Upper lobe of left lung (tissue), 6 donors: ENCODE measurements around the gene CYP4F3. TPM values are rescaled to one million over a fixed set of nuclear protein-coding genes. Genes with fewer than 3 reads are reported as not detected.

Experiments used
- ATAC-seq, 2 donors: fragments of 200-7000 bp; cut with Tn5 transposase; one replicate each; pipeline ENCODE4 v1.9.1; 2022; ENCODE audit warnings: mild to moderate bottlenecking in 2 of 2, moderate library complexity in 2 of 2; ENCODE audit not compliant: low FRiP score in 2 of 2
- DNase-seq, 2 donors: peaks; one replicate each; pipeline ENCODE4 v3.0.0-alpha.2; 2019 to 2020
- H3K27ac ChIP-seq, 4 donors: fragments of 200-600 bp; sonication (generic); one replicate each; pipeline ENCODE4 v1.5.1; 2016 to 2019
- H3K27me3 ChIP-seq, 4 donors: fragments of 200-600 bp; sonication (generic); one replicate each; pipeline ENCODE4 v1.5.1; 2017 to 2019
- H3K36me3 ChIP-seq, 4 donors: fragments of 200-600 bp; sonication (generic); one replicate each; pipeline ENCODE4 v1.5.1; 2016 to 2019
- H3K4me1 ChIP-seq, 4 donors: fragments of 200-600 bp; sonication (generic); one replicate each; pipeline ENCODE4 v1.5.1; 2018 to 2019
- H3K4me3 ChIP-seq, 4 donors: fragments of 200-600 bp; sonication (generic); one replicate each; pipeline ENCODE4 v1.5.1; 2017 to 2019; ENCODE audit warnings: mild to moderate bottlenecking in 2 of 4, moderate library complexity in 1 of 4
- H3K9me3 ChIP-seq, 4 donors: fragments of 200-600 bp; sonication (generic); one replicate each; pipeline ENCODE4 v1.5.1; 2018 to 2019
- EP300 ChIP-seq, 4 donors: sonication (generic); formaldehyde crosslinking; IDR thresholded peaks; one replicate each; pipeline ENCODE4 v1.5.1; 2017; ENCODE audit warnings: antibody characterized with exemption in 4 of 4, control low read depth in 2 of 4
- POLR2A ChIP-seq, 4 donors: fragments of 450-650 bp; IDR thresholded peaks; one replicate each; pipeline ENCODE4 v1.5.1; 2016 to 2017; ENCODE audit warnings: antibody characterized with exemption in 4 of 4, mild to moderate bottlenecking in 2 of 4
- POLR2AphosphoS5 ChIP-seq, 2 donors: sonication (generic); formaldehyde crosslinking; IDR thresholded peaks; one replicate each; pipeline ENCODE4 v1.5.1; 2017; ENCODE audit warnings: antibody characterized with exemption in 2 of 2
- WGBS, 2 donors: methylation state at CpG; one replicate each; pipeline ENCODE4 v1.1.5; 2017 to 2018; 5-methylcytosine and 5-hydroxymethylcytosine counted together
- total RNA-seq, 6 donors: library from RNA; depleted of rRNA in 4 of 6; stranded (reverse); fragments of >200 nt in 4 of 6; gene quantifications; one replicate each; pipeline versions ENCODE4 v1.1.0 to v1.2.1, GENCODE V29; 2016 to 2021
- TF ChIP-seq, protein P1 (sequence below), 6 experiments: fragments of 450-650 bp in 4 of 6; fragments of 200-600 bp in 2 of 6; sonication (generic) in 2 of 6; IDR thresholded peaks; one replicate each; pipeline ENCODE4 v1.5.1; 2016 to 2019; ENCODE audit warnings: antibody characterized with exemption in 6 of 6
- donor health status: DM: no; HTN: no; CAD: no; lungs with moderate emphysema.
- donor health status: DM: no; HTN: yes; CAD: no; lungs with severe emphysema.

Gene CYP4F3
- total RNA-seq, 6 donors from 2014 or later = 1.1 to 2.1 (median 1.8) TPM

DNA sequence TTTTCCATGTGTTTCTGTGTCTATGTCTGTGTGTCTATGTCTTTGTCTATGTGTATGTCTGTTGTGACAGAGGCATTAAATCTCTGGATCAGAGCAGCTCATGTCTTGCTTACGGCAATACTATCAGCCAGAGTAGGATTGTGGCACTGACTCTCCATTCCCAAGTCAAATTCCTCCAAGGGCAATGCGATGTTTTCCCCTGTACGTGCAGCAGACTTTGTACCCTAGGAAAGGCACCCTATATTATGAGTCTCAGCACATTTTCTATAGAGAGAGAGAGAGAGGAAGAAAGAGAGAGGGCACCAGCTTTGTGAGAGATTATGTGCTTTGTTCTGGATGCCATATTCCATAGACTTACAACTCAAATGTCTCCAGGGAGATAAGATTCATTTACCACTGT lies 11.1 kb downstream of the CYP4F3 start:
- Histone ChIP-seq H3K27me3 (no peaks in the 10 kb centered on the region), H3K36me3 (no peaks in the 10 kb centered on the region), H3K27ac (no peak overlapping the region), H3K4me1 (no peaks in the 10 kb centered on the region), H3K9me3 (no peaks in the 10 kb centered on the region), H3K4me3 (no peak overlapping the region)
- DNase-seq = no peak
- 71 to 93% methylated on average over 3 of the region's 3 CpGs for WGBS, 2 donors
- no peak for TF ChIP-seq POLR2A (IDR thresholded peaks at IDR 0.05)
- no peak for TF ChIP-seq EP300 (IDR thresholded peaks at IDR 0.05)
- TF ChIP-seq, protein P1, sequence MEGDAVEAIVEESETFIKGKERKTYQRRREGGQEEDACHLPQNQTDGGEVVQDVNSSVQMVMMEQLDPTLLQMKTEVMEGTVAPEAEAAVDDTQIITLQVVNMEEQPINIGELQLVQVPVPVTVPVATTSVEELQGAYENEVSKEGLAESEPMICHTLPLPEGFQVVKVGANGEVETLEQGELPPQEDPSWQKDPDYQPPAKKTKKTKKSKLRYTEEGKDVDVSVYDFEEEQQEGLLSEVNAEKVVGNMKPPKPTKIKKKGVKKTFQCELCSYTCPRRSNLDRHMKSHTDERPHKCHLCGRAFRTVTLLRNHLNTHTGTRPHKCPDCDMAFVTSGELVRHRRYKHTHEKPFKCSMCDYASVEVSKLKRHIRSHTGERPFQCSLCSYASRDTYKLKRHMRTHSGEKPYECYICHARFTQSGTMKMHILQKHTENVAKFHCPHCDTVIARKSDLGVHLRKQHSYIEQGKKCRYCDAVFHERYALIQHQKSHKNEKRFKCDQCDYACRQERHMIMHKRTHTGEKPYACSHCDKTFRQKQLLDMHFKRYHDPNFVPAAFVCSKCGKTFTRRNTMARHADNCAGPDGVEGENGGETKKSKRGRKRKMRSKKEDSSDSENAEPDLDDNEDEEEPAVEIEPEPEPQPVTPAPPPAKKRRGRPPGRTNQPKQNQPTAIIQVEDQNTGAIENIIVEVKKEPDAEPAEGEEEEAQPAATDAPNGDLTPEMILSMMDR (IDR thresholded peaks at IDR 0.05) = no peak
- ATAC-seq = no peak

DNA sequence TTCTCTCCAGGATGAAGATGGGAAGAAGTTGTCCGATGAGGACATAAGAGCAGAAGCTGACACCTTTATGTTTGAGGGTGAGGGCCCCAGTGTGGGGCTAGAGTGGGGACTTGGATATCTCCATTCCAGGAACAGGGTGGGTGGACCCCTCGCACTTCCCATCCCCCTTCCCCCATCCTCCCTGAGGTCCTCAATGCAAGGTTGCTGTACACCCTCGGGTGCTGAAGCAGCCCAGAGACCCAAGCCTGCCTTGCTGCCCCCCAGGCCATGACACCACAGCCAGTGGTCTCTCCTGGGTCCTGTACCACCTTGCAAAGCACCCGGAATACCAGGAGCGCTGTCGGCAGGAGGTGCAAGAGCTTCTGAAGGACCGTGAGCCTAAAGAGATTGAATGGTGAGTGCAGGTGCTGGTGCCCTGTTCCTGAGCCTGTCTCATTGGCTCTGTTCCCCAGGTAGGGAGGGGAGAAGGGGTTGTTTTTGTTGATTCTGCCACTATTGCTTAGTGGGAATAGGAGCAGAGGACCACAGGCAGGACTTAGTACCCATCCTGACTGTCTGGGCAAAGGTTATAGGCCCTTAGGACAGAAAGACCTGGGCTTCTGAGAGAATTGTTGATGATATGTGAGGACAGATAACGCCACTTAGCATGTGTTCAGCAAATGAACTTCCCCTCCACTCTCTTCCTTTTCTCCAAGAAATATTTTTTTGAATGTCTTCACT lies 12.0 kb downstream of the CYP4F3 start:
- TF ChIP-seq EP300 (IDR thresholded peaks at IDR 0.05) (no peak), POLR2AphosphoS5 (IDR thresholded peaks at IDR 0.05) (no peak), POLR2A (IDR thresholded peaks at IDR 0.05) (no peak)

DNA sequence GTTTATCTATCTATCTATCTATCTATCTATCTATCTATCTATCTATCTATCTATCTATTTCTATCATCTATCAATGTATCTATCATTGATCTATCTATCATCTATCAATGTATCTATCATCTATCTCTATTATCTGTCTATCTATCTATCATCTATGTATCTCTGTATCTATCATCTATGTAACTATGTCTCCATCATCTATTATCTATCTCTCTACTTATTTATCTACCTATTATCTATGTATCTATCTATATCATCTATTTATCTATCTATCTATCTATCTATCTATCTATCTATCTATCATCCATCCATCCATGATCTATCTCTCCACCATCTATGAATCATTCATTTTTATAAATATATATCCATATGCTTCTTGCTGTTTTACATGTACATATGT lies 15.8 kb downstream of the CYP4F3 start:
- DNase-seq = no peak
- H3K27ac ChIP-seq = no peak overlapping the region
- H3K36me3 ChIP-seq = no peaks in the 10 kb centered on the region
- ATAC-seq = no peak
- H3K27me3 ChIP-seq = no peaks in the 10 kb centered on the region
- H3K4me1 ChIP-seq = no peaks in the 10 kb centered on the region
- no peaks in the 10 kb centered on the region for H3K9me3 ChIP-seq
- H3K4me3 ChIP-seq = no peak overlapping the region
- TF ChIP-seq POLR2AphosphoS5 (IDR thresholded peaks at IDR 0.05) (no peak), EP300 (IDR thresholded peaks at IDR 0.05) (no peak), POLR2A (IDR thresholded peaks at IDR 0.05) (no peak)
- TF ChIP-seq, protein P1 (IDR thresholded peaks at IDR 0.05) = no peak

More for the DNA sequence above, 12.0 kb downstream of the CYP4F3 start:
- Histone ChIP-seq H3K36me3 (no peaks in the 10 kb centered on the region), H3K27ac (no peak overlapping the region), H3K27me3 (no peaks in the 10 kb centered on the region), H3K4me3 (no peak overlapping the region), H3K9me3 (no peaks in the 10 kb centered on the region), H3K4me1 (no peaks in the 10 kb centered on the region)
- ATAC-seq (no peak), DNase-seq (peak in 1 of 2 donors; percentile 27)
- WGBS, 2 donors = 68 to 73% methylated on average over 7 to 8 of the region's 8 CpGs

DNA sequence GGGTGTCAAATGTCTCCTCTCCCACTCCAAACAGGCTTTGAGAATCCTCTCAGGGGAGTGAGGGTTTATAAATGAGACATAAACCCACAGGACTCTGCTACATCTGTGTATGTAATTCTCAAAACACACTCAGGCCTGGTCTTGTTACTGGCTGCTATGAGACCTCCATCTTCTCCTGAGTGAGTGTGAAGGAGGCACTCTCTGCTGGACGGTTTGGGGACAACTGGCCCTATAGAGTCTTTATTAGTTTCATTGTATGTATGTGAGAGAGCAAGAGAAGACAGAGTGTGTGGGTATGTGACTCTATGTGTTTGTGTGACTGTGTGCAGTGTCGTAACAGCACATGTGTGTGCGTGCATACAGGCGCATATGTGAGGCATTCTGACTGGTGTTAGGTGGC lies 22.6 kb downstream of the CYP4F3 start:
- WGBS, 2 donors = 75 to 78% methylated on average over 4 of the region's 4 CpGs
- H3K4me1 ChIP-seq = no peaks in the 10 kb centered on the region
- no peaks in the 10 kb centered on the region for H3K27me3 ChIP-seq
- no peak for DNase-seq
- no peak overlapping the region for H3K4me3 ChIP-seq
- TF ChIP-seq POLR2AphosphoS5 (IDR thresholded peaks at IDR 0.05) (no peak), EP300 (IDR thresholded peaks at IDR 0.05) (no peak), POLR2A (IDR thresholded peaks at IDR 0.05) (no peak)
- TF ChIP-seq, protein P1 (IDR thresholded peaks at IDR 0.05) = no peak
- no peaks in the 10 kb centered on the region for H3K36me3 ChIP-seq
- H3K9me3 ChIP-seq = no peaks in the 10 kb centered on the region
- no peak overlapping the region for H3K27ac ChIP-seq
- ATAC-seq = no peak

DNA sequence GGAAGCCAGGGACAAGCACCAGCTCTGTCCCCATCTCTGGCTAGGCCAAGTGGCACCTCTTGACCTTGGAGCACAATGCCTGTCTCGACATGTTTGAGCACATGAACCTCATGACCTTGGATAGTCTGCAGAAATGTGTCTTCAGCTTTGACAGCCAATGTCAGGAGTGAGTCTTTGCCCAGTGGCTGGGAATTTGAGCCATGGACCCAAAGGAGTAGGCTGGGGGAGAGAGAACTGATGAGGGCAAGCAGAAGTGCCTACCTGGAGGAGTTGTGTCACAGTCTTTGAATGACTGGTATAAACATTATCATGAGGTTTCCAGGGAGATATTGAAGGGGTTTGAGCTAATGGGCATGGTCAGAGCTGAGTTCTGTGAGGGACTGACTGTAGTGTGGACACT lies 25.5 kb downstream of the CYP4F3 start:
- no peak for DNase-seq
- no peaks in the 10 kb centered on the region for H3K4me1 ChIP-seq
- no peaks in the 10 kb centered on the region for H3K36me3 ChIP-seq
- ATAC-seq = no peak
- TF ChIP-seq EP300 (IDR thresholded peaks at IDR 0.05) = no peak
- no peak for TF ChIP-seq POLR2A (IDR thresholded peaks at IDR 0.05)
- TF ChIP-seq, protein P1 (IDR thresholded peaks at IDR 0.05) = no peak
- no peak for TF ChIP-seq POLR2AphosphoS5 (IDR thresholded peaks at IDR 0.05)
- no peak overlapping the region for H3K4me3 ChIP-seq
- whole genome bisulfite sequencing, 2 donors = 25 to 30% methylated on average over 1 of the region's 1 CpG
- H3K27ac ChIP-seq = no peak overlapping the region
- H3K9me3 ChIP-seq = no peaks in the 10 kb centered on the region
- H3K27me3 ChIP-seq = no peaks in the 10 kb centered on the region
